Measurements from ENCODE around the gene FAM24A.

Gene FAM24A

GRCh38 chr10:122931088-122931906 lies 20.9 kb downstream of the FAM24A start:
- ChIA-PET CTCF (no interaction called here), POLR2A (no interaction called here)
- no peak for DNase-seq (ENCODE audit: low read depth, low spot score)

GRCh38 chr10:122939133-122939855 lies 28.9 kb downstream of the FAM24A start:
- ChIA-PET CTCF (no interaction called here), POLR2A (no interaction called here)
- DNase-seq (ENCODE audit: low read depth, low spot score): no peak
- no peak overlapping the region for H3K4me3 ChIP-seq (ENCODE audit: low read depth, low read length)
- no peak for TF ChIP-seq CTCF (IDR thresholded peaks at IDR 0.05; ENCODE audit: insufficient read depth, low read length, missing control alignments)

More at GRCh38 chr10:122931088-122931906, 20.9 kb downstream of the FAM24A start:
- no peak for TF ChIP-seq CTCF (IDR thresholded peaks at IDR 0.05; ENCODE audit: insufficient read depth, low read length, missing control alignments)
- H3K4me3 ChIP-seq (ENCODE audit: low read depth, low read length): no peak overlapping the region

GRCh38 chr10:122939856-122940543 lies 29.6 kb downstream of the FAM24A start:
- TF ChIP-seq CTCF (IDR thresholded peaks at IDR 0.05; ENCODE audit: insufficient read depth, low read length, missing control alignments): no peak
- no peak overlapping the region for H3K4me3 ChIP-seq (ENCODE audit: low read depth, low read length)
- POLR2A ChIA-PET: no interaction called here
- DNase-seq (ENCODE audit: low read depth, low spot score): peak; percentile 56
- CTCF ChIA-PET: interaction anchor here (1.0 kb wide), 1 partner anchor 40 kb away, joined by 3 read pairs; the partner anchor contains the start of gene PSTK

- CTCF ChIA-PET: no interaction called here
- no peak overlapping the region for H3K4me3 ChIP-seq (ENCODE audit: low read depth, low read length)
- no peak for DNase-seq (ENCODE audit: low read depth, low spot score)
- POLR2A ChIA-PET: no interaction called here
- no peak for TF ChIP-seq CTCF (IDR thresholded peaks at IDR 0.05; ENCODE audit: insufficient read depth, low read length, missing control alignments)
Observed at GRCh38 chr10:122949296-122949695, 38.9 kb downstream of the FAM24A start.

- POLR2A ChIA-PET: interaction anchor here (1.4 kb wide), 1 partner anchor 26 kb away, joined by 4 read pairs; the partner anchor contains the start of gene PSTK
- CTCF ChIA-PET: interaction anchor here (0.9 to 3.8 kb wide), 3 partner anchors 9 to 31 kb away, joined by 3 to 24 read pairs (median 4); partner anchors contain the start of gene PSTK
- DNase-seq (ENCODE audit: low read depth, low spot score): peak; percentile 93
- peak within 1 kb of the TSS; percentile 80 for H3K4me3 ChIP-seq (ENCODE audit: low read depth, low read length)
- TF ChIP-seq CTCF (IDR thresholded peaks at IDR 0.05; ENCODE audit: insufficient read depth, low read length, missing control alignments): peak; percentile 1
Observed at GRCh38 chr10:122953902-122954730, 43.7 kb downstream of the FAM24A start, which contains the start of gene C10orf88. Gene C10orf88 (minus strand): TSS chr10:122954227. CDS start chr10:122954178, 49 bp downstream.
